Left ventricle myocardium superior (tissue), 1 donor: ENCODE results near the gene PRR29. TPM values are rescaled to one million over a fixed set of nuclear protein-coding genes. Genes with fewer than 3 reads are reported as not detected.

Experiments
- ATAC-seq: fragments of 200-7000 bp; cut with Tn5 transposase; one replicate; pipeline ENCODE4 v1.9.1; 2020; ENCODE audit warnings: mild to moderate bottlenecking, moderate library complexity
- DNase-seq: peaks from one replicate; pipeline ENCODE4 v3.0.0-alpha.2; 2020
- intact Hi-C: fragments of 100-400 bp; cut with micrococcal nuclease; formaldehyde crosslinking; loops from one replicate; pipeline ENCODE4 v1.11.0; 2022
- long read RNA-seq: library from polyadenylated mRNA; unstranded; transcript quantifications from one replicate; pipeline ENCODE4 v2.0.0, GENCODE V29; 2021
- total RNA-seq: library from RNA; stranded (reverse); fragmentation: NEBNext Ultra II Directional; extraction: Animal tissue kit (Norgen Biotek cat#: 25700); gene quantifications from one replicate; pipeline ENCODE4 v1.2.1, GENCODE V29; 2021
- donor health status: DM: no; HTN: yes; CAD: no; lungs with severe emphysema.

PRR29 gene
- total RNA-seq = 0.20 TPM
- long read RNA-seq = 0 reads

DNA sequence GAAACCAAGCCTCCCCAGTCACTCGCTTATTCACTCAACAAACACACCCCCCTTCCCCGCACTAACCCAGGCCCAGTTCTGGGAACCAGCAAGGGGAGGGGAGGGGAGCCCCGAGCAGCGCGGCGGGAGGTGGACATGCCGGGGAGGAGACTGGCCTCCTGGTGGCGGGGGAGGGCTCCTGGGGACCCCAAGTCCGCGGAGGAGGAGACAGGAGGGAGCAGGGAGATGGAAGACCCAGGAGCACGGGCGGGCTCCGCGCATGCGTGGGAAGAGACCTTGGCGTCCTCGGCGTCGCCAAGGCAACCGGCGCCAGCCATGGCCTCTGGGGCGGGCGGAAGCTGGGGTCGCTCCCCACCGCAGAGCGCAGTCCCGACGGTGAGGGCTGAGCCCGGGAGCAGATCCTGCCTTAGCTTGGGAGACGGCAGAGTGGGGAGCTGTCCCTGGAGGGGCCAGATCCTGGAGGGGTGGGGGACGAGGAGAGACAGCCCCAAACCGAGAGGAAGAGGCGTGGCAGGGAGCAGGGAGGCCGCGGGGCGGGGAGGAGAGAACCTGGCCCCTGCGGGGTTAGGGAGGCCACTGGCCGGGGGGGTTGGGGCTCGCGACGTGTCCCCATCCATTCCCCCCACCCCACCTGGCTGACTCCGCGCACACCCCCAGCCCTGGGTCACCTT is at the start of gene PRR29:
PRR29 (plus strand) TSS at position 302 of the 671 bp plus-strand sequence; CDS start at position 316, 14 bp downstream.
- intact Hi-C loops = no loop called here
- peak; percentile 62 for ATAC-seq
- peak; percentile 85 for DNase-seq

DNA sequence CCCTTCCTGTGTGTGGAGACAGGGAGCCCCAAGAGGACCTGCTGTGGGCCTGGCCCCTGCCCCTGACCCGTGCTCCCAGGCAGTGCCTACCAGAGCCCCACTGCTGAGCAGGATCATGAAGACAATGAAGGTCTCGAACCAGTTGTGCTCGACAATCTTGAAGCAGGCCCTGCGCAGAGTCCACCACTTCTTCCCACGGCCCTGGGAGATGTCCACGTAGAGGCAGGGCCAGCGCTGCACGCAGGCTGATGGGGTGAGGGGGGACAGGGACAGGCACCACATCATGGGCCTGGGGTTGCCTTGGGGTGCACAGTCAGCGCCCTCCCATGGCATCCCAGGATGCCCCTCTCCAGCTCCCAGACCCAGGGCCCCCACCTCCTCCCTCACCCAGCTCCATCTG is 49.6 kb upstream of the PRR29 start:
- ATAC-seq (no peak), DNase-seq (no peak)
- intact Hi-C loops = no loop called here

DNA sequence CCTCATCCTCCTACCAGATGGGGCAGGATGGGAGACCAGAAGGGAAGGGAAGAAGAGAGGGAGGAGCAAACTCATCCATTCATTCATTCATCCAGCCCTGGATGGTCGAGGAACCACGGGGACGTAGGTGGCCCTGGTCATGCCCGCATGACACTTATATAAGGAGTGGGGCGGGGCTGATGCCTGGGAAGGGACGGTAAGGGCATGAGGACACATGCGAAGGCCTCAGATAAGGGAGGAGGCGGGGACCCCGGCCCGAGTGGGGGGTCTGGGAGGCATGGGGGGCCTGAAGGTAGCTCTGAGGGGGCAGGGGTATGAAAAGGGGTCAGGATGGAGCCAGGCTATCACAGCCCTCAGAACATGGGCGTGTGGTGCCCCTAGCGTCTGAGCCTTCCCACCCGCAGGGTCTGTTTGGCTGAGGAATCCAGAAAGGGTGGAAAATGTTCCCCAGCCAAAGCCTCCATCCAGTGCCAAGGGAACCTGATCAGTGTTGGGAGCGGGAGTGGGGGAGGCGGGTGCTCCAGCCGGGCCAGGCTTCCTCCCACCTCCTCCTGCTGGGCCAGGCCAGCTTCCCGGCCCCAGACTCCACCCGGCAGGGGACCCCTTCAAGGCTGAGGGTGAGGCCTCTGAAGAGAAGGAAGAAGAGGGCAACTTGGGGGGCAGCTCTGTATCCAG is 48.4 kb upstream of the PRR29 start:
- DNase-seq = no peak
- no peak for ATAC-seq
- intact Hi-C loops = no loop called here

DNA sequence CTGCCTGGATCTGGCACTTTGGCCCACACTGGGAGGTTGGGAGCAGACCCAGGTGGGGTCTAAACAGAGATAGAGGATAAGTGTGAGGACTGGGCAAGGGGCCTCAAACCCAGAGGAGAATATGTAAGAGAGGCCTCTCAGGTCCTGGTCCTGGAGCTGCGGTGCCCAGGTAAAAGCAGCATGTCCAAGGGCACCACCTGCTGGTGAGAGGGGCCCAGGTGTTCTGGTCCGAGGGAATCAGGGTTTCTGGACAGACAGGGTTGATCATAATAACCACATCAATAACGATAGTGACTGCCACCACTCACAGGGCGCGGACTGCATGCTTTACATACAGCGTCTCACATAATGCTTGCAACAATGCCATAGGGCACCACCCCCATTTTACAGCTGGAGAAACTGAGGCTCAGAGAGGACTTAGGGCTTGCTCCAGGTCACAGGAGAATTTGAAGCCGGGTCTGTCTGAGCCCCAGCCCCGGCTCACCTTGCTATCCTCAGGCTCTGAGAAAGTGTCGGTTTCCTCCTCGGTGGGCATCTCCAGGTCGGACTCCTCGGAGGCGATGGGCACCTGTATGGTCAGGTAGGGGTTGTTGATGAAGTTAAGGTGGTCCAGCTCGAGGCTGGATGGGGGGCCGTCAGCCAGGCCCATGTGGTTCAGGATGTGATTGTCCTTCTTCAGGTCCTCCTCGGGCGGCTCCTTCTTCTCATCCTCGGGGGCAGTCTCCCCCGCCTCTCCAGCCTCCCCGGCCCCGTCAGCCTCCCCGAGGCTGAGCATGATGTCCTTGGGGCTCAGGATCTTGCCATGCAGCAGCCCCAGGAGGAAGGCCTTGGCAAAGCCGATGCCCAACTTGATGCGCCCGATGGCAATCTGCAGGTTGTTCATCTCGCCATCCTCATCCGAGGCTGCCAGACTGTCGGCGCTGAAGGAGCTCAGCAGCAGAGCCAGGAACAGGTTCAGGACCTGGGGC is 46.9 kb upstream of the PRR29 start:
- DNase-seq (no peak), ATAC-seq (no peak)
- intact Hi-C loops = no loop called here

DNA sequence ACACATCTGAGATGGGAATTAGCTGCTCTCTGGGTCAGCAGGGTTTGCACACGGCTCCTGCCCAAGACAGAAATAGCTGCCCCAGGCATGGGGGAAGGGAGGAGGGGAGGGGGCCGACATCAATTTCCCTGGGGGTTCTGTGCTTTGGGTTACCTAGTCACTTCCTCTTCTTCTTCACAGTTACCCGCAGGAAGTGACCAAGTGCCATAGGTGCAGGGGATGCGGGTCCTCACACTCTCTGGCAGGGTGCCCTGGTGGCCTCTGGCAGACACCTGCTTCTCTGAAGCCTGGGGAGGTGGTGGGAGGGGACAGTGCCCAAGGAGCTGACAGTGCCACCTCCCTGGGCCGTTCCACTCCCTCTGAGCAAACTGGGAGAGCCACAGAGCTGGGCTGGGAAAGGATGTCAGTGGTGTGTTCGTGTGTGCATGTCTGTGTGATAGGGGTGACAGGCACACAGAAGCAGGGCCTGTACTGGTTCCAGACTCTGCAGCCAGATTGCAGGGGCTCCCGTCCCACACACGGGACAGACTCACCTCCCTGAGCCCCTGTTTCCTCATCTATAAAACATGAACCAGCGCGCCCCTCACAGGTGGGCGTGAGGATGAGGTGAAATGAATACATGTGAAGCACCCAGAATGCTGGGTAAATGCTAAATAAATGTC is 43.6 kb upstream of the PRR29 start:
- ATAC-seq = peak; percentile 32
- no peak for DNase-seq
- intact Hi-C loops = no loop called here

DNA sequence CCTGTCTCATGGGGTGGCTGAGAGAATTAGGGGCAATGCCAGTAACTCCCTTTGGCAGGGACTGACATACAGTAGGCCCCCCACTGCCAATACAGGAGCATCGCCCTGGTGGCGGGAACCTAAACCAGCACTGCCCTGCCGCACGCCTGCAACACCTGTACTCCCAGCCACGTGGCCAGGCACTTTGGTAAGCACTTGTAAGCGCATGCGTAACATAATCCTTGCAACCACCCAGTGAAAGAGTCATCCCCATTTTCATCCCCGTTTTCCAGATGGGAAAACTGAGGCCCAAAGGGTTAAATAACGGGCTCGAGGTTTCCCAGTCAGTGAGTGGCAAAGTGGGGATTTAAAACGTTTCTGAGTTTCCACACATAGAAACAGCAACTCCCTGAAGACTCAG is 42.9 kb upstream of the PRR29 start:
- DNase-seq (no peak), ATAC-seq (no peak)
- intact Hi-C loops = no loop called here

DNA sequence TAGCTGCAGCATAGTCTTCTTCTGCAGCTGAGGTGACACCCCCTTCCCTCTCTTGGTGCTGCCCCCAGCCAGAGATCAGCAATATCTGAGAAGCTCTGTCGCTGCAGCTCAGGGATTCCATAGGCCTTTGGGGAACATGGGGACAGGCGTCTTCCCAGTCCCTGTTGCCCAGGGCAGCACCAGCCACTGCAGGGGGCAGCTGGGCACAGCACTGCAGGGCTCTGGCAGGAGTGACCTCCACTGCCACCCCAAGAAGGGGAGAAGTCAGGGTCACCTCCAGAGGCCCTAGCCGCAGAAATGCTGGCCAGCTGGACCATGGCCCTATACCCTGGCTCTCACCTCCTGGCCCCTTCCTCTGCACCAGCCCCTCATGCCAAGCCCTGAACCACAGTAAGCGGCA is 42.4 kb upstream of the PRR29 start:
- no peak for ATAC-seq
- intact Hi-C loops = no loop called here
- no peak for DNase-seq

DNA sequence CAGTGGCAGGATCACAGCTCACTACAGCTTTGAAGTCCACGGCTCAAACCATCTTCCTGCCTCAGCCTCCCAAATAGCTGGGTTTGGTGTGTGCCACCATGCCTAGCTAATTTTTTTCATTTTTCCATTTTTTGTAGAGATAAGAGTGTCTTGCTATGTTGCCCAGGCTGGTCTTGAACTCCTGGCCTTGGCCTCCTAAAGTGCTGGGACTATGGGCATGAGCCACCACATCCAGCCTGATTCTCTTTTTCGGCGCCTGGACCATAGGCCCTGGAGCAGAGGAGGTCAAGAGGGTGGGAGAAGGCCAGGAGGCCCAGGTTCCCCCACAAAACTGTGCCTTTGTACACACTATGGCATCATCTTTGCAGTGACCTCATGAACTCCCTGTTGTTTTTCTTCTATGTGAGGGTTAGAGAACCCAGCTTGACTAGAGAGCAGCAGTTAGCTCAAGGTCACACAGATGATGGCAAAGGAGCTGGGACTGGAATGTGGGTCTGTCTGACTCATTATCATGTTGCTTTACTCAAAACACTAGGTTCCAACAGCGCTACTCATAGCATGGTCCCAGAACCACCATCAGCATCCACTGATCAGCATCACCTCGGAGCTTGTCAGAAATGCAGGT is 41.7 kb upstream of the PRR29 start:
- DNase-seq (no peak), ATAC-seq (no peak)
- intact Hi-C loops = no loop called here

DNA sequence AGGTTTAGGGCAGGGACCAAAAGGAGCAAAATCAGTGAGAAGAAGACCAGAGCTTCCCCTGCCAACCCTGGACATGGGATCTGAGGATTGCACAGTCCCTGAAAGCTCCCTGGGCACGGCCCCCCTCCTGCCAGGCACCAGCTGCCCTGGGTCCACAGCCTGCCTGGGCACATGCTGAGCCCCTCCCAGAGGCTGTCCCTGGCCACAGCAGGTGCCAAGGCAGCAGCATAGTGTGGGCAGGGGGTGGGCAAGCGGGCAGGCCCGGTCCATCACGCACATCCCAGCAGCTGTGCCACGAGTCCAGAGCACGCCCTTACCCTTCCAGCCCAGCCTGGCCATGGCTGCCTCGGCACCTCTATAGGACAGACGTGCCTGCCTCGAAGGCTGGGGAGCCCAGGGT is 38.1 kb upstream of the PRR29 start:
- no peak for DNase-seq
- no peak for ATAC-seq
- intact Hi-C loops = no loop called here

DNA sequence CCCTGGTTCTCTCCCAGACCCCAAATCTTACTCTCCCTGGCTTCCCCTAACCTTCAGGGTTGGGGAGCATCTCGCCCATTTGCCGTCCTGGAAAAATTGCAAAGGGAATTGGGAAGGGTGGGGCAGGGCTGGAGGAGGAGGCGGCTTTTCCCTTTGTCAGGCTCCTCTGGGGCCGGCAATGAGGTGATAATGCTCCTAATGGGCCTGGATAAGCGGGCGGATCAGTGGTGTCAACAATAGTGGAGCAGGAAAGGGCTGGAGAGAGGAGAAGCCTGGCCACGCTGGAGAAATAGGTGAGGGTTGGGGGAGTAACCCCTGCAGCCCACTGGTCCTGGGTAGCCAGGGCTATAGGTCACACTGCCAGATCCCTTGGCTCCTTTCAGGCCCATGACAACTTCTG is 37.7 kb upstream of the PRR29 start:
- no peak for DNase-seq
- intact Hi-C loops = no loop called here
- no peak for ATAC-seq

DNA sequence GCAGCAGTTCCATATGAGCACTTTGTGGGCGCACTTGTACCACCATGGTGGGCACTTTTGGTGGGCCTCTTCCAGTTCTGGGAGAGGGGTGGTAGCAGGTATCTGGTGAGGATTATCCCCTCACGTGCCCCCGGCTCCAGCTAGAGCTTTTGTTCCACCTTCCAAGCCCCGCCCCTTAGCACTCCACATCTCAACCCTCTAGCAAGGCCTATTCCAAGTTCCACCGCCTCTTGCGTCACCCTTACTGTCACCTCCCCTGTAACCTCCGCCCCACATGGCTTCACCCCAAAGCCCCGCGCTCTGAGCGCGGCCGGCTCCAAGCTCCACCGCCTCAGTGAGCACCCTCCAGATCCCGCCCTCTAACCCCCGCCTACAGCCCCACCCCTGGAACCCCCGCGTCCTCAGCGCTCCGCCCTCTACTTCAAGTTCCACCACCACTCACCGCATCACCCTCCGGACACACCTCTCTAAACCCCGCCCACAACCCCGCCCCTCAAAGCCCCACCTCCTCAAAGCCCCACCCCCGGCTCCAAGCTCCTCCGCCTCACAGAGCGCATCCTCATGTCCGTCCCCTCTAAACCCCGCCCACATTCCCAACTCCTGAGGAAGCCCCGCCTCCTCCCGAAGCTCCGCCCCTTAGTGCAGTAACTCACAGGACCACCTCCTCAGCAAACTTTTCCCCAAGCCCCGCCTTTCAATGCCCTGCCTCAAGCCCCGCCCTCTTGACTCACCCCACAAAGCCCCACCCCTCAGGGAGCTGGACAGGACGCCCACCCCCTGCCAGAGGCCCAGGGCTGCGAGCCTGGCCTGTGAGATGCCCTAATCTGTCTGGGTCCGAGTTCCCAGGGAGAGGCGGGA is 36.6 kb upstream of the PRR29 start:
- intact Hi-C loops = no loop called here
- peak; percentile 69 for ATAC-seq
- peak; percentile 67 for DNase-seq

DNA sequence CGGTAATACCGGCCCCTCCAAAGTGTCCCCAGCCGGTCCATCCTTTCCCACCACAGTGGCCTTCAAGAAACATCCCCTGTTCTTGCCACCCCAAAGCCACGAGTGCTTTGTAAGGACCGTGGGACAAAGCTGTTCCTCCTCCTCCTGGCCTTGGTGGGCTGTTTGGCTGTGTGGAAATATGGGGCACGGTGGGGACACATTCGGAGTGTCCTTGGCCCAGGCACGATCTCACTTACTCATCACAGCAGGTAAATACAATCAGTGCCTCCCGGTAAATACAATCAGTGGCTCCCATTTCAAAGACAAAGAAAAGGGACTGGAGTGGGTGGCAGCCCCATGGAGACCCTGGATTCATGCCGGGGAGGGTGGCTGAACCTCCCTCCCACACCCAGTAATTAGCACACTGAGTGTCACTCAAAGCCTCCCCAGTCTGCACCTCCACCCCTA is 35.8 kb upstream of the PRR29 start:
- intact Hi-C loops = no loop called here
- ATAC-seq (no peak), DNase-seq (no peak)

DNA sequence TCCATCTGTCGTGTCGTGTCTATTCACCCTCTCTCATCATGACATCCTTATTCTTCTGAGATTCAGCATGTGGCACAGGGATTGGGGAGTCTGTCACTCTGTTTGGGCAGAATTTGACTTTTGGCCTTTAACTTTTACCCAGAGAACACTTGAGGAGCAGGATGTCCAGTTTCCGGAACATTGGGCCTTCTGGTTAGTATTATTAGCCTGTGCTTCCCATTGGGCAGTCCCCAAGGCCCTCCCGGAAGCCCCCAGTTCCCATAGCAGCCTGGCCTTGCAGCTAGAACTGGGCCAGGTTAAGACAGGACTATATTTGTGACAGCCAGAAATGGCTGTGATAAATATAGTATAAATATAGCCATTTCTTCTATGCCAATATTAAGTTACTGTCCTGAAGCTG is 35.0 kb upstream of the PRR29 start:
- DNase-seq (peak; percentile 52), ATAC-seq (peak; percentile 65)
- intact Hi-C loops = no loop called here

DNA sequence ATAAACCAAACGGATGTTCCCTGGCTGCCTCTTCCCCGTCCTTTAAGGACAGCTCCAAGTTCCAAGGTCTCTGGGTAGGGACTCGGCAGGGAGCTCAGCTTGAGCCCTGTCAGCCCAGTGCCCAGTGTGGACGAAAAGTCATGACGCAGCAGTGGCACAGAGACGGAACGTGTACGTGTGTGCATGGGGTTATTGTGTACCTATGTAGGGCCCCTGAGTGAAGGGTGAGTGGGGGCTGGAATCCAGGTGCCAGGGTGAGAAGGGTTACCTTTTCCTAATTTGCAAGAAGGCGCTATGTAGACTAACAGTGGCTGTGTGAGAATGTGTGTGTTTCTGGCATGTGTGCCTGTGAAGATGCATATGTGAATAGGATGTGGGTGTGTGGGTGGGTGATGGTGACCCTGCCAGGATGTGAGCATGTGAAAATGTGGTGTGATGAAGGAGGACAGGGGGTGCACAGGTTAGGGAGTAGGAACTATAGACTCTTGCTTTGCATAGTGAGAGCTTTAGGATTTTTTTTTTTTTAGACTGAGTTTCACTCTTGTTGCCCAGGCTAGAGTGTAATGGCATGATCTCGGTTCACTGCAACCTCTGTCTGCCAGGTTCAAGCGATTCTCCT is 31.4 kb upstream of the PRR29 start:
- DNase-seq = no peak
- intact Hi-C loops = no loop called here

DNA sequence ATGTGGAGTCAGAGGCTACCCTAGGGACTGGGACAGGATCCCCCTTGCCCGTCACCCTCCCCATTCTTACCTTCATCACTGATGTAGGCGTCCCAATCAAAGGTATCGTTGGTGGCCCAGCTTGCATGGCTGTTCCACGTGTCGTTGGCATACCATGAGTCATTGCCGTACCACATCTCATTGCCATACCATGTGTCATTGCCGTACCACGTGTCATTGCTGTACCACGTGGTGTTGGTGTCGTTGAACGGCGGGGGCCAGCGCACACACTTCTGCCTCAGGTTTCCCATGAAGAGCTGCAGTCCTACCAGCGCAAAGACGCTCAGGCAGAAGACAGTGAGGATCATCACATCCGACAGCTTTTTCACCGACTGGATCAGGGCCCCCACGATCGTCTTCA is 30.2 kb upstream of the PRR29 start:
- intact Hi-C loops = no loop called here
- ATAC-seq (no peak), DNase-seq (no peak)

More for the DNA sequence above, 31.4 kb upstream of the PRR29 start:
- ATAC-seq = no peak

DNA sequence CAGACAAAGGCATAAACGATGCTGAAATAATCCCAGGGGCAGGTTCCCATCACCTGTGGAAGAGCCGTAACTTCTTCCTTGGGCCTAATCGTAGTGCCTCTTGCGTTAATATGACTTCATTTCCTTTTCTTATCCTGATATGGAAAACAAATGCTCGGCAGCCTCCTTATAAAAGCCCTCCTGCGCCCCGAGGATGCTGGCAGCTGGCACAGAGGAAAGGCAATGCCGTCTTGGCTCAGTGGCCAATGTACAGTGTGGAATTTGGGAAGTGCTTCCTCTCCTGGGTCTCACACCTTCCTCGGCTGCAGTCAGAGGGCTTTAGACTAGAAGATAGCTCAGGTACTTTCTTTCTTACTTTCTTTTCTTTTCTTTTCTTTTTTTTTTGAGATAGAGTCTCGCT is 28.9 kb upstream of the PRR29 start:
- intact Hi-C loops = no loop called here
- ATAC-seq = no peak
- no peak for DNase-seq

DNA sequence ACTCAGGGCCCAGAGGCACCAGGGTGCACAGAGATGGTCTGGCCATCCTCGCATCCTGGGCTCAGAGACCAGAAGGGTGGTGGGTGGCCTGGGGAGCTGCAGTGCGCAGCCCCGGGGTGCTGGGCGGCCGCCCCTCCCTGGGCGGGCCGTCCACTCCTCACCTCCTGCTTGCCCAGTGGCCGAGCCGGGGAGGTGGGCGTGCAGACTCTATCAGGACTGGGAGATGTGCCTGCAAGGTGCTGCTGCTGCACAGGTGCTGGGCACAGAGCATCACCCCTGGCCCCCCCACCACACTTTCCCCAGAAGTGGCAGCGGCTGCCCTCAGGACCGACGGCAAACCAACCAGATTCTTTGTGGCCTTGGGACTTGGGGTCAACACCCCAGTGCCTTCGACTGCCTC is 25.4 kb upstream of the PRR29 start, which contains the start of gene SCN4A:
SCN4A (minus strand) TSS at position 123 of the 400 bp plus-strand sequence; CDS start at position 46, 77 bp downstream.
- DNase-seq (no peak), ATAC-seq (no peak)
- intact Hi-C loops = no loop called here

DNA sequence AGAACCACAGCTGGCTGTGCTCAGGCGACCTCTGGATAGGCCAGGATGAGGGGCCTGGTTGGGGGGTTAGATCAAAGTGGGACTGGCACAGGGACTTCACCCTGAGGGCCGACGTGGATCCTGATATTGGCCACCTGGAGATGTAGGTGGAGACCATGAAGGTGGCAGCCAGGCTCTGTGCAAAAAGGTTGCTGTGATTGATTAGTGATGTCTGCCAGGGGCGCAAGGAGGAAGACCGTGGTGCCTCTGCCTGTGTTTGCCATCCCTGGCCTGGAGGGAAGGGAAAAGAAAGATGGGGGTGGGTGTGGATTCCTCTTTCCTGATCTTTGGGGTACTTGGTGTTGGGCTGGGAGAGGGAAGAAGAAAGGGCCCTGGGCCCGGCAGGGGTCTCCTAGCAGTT is 24.9 kb upstream of the PRR29 start:
- ATAC-seq = no peak
- intact Hi-C loops = no loop called here
- DNase-seq = no peak
